Gastroesophageal sphincter (tissue), 2 donors: ENCODE results near the gene SLC18A3.

ENCODE experiments used
- EP300 ChIP-seq: sonication (generic); formaldehyde crosslinking; IDR thresholded peaks from one replicate; pipeline ENCODE4 v1.6.1; 2017; ENCODE audit warnings: antibody characterized with exemption, mild to moderate bottlenecking
- POLR2A ChIP-seq, 2 donors: fragments of 450-650 bp; IDR thresholded peaks; one replicate each; pipeline ENCODE4 v1.6.1; 2017; ENCODE audit warnings: antibody characterized with exemption in 2 of 2, mild to moderate bottlenecking in 2 of 2, moderate library complexity in 1 of 2
- POLR2AphosphoS5 ChIP-seq: sonication (generic); formaldehyde crosslinking; IDR thresholded peaks from one replicate; pipeline ENCODE4 v1.6.1; 2017; ENCODE audit warnings: antibody characterized with exemption

DNA sequence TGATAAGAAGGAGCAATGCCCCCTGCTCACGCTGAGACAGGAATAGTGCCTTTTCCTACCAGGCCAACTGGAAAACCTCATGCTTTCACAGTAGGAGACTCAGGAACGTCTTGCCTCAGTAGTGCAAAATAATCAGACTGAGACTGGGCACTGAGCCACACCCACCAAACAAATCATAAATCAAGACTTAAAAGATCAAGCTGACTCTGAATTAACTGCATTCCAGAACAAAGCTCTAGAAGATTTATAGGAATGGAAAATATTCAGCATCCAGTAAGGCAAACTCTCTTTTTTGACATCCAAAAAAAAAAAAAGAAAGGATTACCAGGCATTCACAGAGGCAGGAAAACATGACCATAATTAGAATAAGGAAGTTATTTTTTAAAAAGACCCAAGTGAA lies 30.5 kb upstream of the SLC18A3 start:
- TF ChIP-seq EP300 (no peak), POLR2A (IDR thresholded peaks at IDR 0.05) (no peak), POLR2AphosphoS5 (no peak)
